ENCODE results near the gene LENEP. TPM values are rescaled to one million over a fixed set of nuclear protein-coding genes. Genes with fewer than 3 reads are reported as not detected.

Gene LENEP
- total RNA-seq, 1 donor from 2014 or later, result 0.72 TPM

DNA sequence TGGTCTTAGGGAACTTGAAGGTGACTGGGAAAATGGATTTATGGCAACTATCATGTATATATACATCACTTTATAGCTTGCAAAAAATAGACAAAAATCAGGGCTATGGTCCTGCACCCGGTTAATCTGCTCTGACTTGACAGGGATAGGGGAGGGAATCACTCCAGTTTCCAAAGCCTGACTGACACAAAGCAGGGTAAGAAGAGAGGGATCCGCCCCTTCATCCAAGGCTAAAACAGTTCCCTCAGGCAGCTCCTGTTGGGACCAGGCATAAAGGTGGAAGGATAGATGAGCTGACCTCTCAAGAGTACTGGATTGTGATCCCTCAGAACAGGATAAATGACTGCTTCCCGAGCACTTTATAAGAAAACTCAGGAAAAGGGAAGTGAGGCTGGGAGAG lies 38.8 kb upstream of the LENEP start:
- DNase-seq (ENCODE audit: low spot score), result no peak
- TF ChIP-seq, protein P1, sequence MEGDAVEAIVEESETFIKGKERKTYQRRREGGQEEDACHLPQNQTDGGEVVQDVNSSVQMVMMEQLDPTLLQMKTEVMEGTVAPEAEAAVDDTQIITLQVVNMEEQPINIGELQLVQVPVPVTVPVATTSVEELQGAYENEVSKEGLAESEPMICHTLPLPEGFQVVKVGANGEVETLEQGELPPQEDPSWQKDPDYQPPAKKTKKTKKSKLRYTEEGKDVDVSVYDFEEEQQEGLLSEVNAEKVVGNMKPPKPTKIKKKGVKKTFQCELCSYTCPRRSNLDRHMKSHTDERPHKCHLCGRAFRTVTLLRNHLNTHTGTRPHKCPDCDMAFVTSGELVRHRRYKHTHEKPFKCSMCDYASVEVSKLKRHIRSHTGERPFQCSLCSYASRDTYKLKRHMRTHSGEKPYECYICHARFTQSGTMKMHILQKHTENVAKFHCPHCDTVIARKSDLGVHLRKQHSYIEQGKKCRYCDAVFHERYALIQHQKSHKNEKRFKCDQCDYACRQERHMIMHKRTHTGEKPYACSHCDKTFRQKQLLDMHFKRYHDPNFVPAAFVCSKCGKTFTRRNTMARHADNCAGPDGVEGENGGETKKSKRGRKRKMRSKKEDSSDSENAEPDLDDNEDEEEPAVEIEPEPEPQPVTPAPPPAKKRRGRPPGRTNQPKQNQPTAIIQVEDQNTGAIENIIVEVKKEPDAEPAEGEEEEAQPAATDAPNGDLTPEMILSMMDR (IDR thresholded peaks at IDR 0.05), result no peak
- no peak overlapping the region for H3K4me3 Mint-ChIP-seq (ENCODE audit: unreplicated experiment)
- peaks cover 44% of the 10 kb centered on the region for H3K4me1 Mint-ChIP-seq (ENCODE audit: low read depth)
- no peak overlapping the region for H3K27ac Mint-ChIP-seq (ENCODE audit: unreplicated experiment)
- no peaks in the 10 kb centered on the region for H3K27me3 Mint-ChIP-seq (ENCODE audit: low read depth)
- no peaks in the 10 kb centered on the region for H3K9me3 Mint-ChIP-seq (ENCODE audit: low read depth)
- peaks cover 6% of the 10 kb centered on the region for H3K36me3 Mint-ChIP-seq (ENCODE audit: low read depth)

DNA sequence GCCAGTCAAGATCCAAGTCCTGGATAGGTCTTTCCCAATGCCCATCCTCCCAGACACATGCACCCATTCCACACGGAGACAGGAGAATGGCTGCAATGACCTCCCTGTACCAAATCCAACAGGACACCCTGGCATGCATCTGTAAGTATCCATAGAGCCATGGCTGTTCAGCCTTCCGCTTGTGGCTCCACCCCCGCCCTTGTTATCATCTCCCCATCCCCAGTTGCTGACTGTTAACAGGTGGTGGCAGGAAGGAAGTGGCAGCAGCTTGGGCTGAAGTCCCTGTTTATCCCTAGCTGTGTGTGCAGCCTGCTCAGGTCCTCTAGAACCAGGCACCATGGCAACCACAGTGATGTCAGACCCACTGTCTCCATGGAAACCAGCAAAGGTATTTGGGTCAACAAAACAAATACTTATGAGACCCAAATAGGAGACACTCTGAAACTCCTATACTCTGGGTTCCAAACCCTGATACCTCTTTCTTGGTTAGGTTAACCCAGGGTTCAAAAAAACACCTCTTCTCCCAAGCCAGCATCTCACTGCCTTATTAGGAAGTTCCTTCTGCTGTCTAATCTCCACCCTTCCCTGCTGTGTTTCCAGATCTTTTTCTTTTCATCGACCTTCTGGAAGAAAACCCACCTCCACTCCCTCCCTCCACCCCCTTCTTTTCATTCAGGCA lies 38.2 kb upstream of the LENEP start:
- Mint-ChIP-seq H3K27ac (ENCODE audit: unreplicated experiment) (peak overlapping the region; percentile 99), H3K36me3 (ENCODE audit: low read depth) (peaks cover 6% of the 10 kb centered on the region), H3K4me1 (ENCODE audit: low read depth) (peaks cover 44% of the 10 kb centered on the region), H3K4me3 (ENCODE audit: unreplicated experiment) (peak overlapping the region; percentile 97), H3K9me3 (ENCODE audit: low read depth) (no peaks in the 10 kb centered on the region), H3K27me3 (ENCODE audit: low read depth) (no peaks in the 10 kb centered on the region)
- peak; percentile 38 for DNase-seq (ENCODE audit: low spot score)
- TF ChIP-seq, protein P1 (IDR thresholded peaks at IDR 0.05), result no peak

DNA sequence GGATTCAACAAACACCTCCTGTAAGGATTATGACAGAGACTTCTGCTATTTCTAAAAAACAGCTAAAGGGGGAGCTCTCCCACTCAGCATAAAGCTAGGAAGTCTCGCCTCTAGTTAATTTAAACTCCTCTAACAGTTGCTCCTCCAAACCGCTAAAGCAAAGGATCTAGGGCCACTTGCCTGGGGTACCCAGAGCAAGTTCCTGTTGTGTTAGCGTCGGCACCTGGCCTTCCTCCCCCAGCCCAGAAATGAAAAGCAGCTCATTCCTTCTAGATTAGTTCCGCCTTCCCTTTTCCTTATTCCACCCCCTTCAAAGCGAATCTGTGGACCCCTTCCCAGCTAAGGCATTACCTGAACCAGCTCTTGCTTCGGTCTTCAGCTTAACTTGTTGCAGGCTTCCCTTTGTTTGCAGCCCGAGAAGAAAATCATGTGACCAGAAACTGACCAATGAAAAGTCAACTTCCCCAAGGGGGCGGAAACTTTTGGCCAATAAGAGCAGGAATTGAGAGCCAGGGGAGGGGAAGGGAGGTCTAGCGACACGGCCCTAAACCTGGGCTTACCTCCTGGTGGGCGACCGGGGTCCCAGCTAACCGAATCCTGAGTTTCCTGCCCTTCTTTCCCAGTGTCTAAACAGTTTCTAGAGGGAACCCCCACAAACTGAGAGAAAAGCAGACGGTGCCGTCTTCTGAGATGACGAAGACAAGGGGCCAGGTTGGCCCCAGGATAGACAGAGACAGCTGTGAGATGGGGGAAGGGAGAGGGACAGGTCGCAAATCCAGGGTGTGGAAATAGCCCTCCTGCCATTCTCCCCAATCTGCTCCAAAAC lies 37.5 kb upstream of the LENEP start, which contains the start of gene PBXIP1:
TSS of gene PBXIP1 (minus strand) at position 382 of the 826 bp plus-strand sequence. CDS start 2,378 bp downstream, outside the sequence.
- peaks cover 51% of the 10 kb centered on the region for H3K4me1 Mint-ChIP-seq (ENCODE audit: low read depth)
- DNase-seq (ENCODE audit: low spot score), result peak; percentile 47

DNA sequence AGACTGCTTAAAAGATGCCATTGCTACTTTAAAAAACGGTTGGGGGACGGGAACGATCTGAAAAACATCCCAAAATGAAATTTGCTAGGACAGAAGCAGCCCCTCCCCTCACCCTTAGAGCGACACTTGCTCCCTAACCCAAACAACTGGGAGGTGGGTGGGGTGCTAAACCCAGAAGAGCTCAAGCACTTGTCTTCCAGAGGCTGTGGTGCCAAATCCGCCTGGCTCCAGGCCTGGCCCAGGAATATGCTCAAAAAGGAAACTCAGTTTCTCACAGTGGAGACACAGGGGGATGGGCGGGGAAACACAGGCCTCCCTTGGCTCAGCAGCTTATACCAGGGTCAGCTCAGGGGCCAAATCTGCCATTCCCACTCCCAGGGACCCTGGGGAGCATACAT lies 36.8 kb upstream of the LENEP start:
- TF ChIP-seq, protein P1 (IDR thresholded peaks at IDR 0.05), result no peak
- peak; percentile 47 for DNase-seq (ENCODE audit: low spot score)
- Mint-ChIP-seq H3K4me3 (ENCODE audit: unreplicated experiment) (peak overlapping the region; percentile 97), H3K27ac (ENCODE audit: unreplicated experiment) (peak overlapping the region; percentile 99), H3K27me3 (ENCODE audit: low read depth) (no peaks in the 10 kb centered on the region), H3K4me1 (ENCODE audit: low read depth) (peaks cover 54% of the 10 kb centered on the region), H3K36me3 (ENCODE audit: low read depth) (peaks cover 2% of the 10 kb centered on the region), H3K9me3 (ENCODE audit: low read depth) (no peaks in the 10 kb centered on the region)

More for the DNA sequence above, 37.5 kb upstream of the LENEP start, which contains the start of gene PBXIP1:
- H3K4me3 Mint-ChIP-seq (ENCODE audit: unreplicated experiment), result peak within 1 kb of the TSS; percentile 97
- TF ChIP-seq, protein P1 (IDR thresholded peaks at IDR 0.05), result peak; percentile 82
- peaks cover 2% of the 10 kb centered on the region for H3K36me3 Mint-ChIP-seq (ENCODE audit: low read depth)
- H3K9me3 Mint-ChIP-seq (ENCODE audit: low read depth), result no peaks in the 10 kb centered on the region
- H3K27ac Mint-ChIP-seq (ENCODE audit: unreplicated experiment), result peak within 1 kb of the TSS; percentile 99
- no peaks in the 10 kb centered on the region for H3K27me3 Mint-ChIP-seq (ENCODE audit: low read depth)

DNA sequence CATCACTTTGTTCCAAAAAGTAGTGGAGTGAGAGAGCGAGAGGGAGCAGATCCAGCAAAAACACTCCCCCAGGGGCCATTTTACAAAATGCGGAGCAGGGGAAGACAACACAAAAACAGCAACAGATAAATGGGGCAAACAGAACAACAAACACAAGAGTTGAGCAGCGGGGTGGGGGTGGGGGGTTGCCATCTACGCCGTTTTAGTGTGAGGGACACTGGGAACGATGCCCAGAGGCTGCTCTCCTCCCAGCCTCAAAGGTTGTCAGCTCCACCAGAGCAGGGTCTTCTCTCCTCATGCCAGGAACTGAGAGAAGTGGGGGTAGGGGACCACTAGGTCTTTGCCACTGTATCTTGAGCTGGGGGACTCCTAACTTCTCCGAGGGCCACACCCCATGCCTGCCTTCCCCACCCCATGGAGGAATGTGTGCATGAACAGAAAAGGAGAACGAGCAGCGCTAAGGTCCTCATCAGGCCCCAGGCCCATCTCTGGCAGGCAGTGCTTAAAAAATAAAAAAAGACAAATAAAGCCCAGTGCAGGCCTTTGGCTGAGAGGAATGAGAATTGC lies 36.2 kb upstream of the LENEP start:
- Mint-ChIP-seq H3K4me1 (ENCODE audit: low read depth) (peaks cover 55% of the 10 kb centered on the region), H3K9me3 (ENCODE audit: low read depth) (no peaks in the 10 kb centered on the region), H3K27me3 (ENCODE audit: low read depth) (no peaks in the 10 kb centered on the region), H3K4me3 (ENCODE audit: unreplicated experiment) (no peak overlapping the region), H3K27ac (ENCODE audit: unreplicated experiment) (peak overlapping the region; percentile 99), H3K36me3 (ENCODE audit: low read depth) (peaks cover 2% of the 10 kb centered on the region)
- TF ChIP-seq, protein P1 (IDR thresholded peaks at IDR 0.05), result no peak
- peak; percentile 25 for DNase-seq (ENCODE audit: low spot score)
